ENCODE results near the gene TSPAN9.

TSPAN9 gene

DNA sequence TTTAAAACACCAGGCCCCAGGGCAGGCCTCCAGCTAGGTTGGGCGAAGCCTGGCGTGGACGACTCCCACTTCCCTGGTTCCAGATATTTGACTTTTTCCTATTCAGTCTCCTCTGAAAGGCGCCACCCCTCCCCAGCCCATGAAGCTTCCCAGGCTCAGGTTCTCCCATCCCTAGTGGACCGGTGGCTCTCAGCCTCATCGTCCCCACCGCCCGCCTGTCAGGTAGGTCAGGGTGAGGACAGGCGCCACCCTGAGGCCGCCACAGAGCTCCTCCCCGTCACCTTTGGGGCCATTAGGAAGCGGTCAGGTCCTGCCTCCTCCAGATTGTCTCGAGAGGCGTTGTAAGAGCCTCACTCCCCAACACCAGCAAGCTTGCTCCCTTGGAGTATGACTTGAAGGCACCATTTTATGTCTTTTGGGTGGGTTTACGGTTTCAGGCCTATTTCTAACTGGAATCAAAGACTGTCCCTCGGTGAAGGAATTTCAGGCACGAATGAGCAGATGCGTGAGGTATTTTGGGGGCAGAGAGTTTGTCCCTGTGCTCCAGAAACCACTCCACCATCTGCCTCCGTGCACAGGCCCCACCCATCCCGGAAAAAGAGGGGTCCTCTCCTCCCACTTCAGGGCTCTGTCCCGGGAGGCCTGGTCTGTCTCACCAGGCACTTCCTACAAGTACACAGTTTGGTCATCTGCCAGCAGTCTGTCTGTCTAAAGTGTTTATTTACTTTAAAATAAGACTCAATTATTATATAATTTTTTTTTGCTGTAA is 55.6 kb downstream of the TSPAN9 start:
- TF ChIP-seq, protein P1, sequence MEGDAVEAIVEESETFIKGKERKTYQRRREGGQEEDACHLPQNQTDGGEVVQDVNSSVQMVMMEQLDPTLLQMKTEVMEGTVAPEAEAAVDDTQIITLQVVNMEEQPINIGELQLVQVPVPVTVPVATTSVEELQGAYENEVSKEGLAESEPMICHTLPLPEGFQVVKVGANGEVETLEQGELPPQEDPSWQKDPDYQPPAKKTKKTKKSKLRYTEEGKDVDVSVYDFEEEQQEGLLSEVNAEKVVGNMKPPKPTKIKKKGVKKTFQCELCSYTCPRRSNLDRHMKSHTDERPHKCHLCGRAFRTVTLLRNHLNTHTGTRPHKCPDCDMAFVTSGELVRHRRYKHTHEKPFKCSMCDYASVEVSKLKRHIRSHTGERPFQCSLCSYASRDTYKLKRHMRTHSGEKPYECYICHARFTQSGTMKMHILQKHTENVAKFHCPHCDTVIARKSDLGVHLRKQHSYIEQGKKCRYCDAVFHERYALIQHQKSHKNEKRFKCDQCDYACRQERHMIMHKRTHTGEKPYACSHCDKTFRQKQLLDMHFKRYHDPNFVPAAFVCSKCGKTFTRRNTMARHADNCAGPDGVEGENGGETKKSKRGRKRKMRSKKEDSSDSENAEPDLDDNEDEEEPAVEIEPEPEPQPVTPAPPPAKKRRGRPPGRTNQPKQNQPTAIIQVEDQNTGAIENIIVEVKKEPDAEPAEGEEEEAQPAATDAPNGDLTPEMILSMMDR (IDR thresholded peaks at IDR 0.05; ENCODE audit: low read depth, low read length) = no peak
- TF ChIP-seq, protein P2, sequence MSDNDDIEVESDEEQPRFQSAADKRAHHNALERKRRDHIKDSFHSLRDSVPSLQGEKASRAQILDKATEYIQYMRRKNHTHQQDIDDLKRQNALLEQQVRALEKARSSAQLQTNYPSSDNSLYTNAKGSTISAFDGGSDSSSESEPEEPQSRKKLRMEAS (IDR thresholded peaks at IDR 0.05; ENCODE audit: low read depth, low read length) = no peak
- TF ChIP-seq POLR2A (IDR thresholded peaks at IDR 0.05; ENCODE audit: extremely low read depth, insufficient read length) = no peak
- no peak for DNase-seq (ENCODE audit: low read depth)
- H3K4me3 ChIP-seq (ENCODE audit: low read depth, low read length) = no peak overlapping the region

DNA sequence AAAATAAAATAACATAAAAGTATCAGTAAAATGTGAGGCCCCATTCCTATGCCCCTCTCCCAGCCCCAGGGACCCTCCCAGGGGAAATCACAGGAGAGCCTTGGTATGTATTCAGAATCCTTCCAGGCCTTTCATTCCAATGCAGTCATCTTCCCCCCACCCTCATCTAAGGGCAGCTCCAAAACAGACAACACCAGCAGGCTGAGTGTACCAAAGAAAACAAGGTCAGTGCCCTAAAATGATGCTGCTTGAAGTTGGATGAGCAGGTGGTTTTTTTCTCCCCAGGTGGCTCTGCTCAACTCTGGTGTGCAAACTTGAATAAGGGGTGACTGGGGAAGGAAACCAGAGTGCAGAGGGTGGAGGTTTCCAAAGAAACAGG is 56.2 kb downstream of the TSPAN9 start:
- TF ChIP-seq MYC (IDR thresholded peaks at IDR 0.05; ENCODE audit: low read depth, low read length) (no peak), POLR2A (IDR thresholded peaks at IDR 0.05; ENCODE audit: extremely low read depth, insufficient read length) (no peak)
- TF ChIP-seq, protein P1 (IDR thresholded peaks at IDR 0.05; ENCODE audit: low read depth, low read length) = no peak
- TF ChIP-seq, protein P2 (IDR thresholded peaks at IDR 0.05; ENCODE audit: low read depth, low read length) = no peak
- no peak overlapping the region for H3K4me3 ChIP-seq (ENCODE audit: low read depth, low read length)
- no peak for DNase-seq (ENCODE audit: low read depth)

DNA sequence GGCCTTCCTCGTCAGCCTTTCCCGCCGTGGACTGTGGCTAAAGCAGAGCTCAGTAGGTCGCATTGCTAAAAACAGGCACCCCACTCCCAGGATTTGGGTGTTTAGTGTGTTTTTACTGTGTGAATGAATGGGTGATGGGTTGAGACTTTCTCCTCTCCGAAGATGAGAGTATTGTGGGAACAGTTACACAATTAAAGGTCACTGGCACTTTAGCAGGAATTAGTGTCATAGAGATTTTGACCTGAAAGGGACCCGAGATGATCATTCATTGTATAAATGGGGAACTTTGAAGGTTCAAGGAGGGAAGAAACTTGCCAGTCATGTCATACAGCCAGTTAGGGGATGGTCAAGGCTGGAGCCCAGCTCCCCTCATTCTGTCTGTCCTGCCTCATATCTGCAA is 56.9 kb downstream of the TSPAN9 start:
- TF ChIP-seq POLR2A (IDR thresholded peaks at IDR 0.05; ENCODE audit: extremely low read depth, insufficient read length) = no peak
- TF ChIP-seq, protein P1 (IDR thresholded peaks at IDR 0.05; ENCODE audit: low read depth, low read length) = no peak
- TF ChIP-seq, protein P2 (IDR thresholded peaks at IDR 0.05; ENCODE audit: low read depth, low read length) = no peak
- TF ChIP-seq MYC (IDR thresholded peaks at IDR 0.05; ENCODE audit: low read depth, low read length) = no peak

DNA sequence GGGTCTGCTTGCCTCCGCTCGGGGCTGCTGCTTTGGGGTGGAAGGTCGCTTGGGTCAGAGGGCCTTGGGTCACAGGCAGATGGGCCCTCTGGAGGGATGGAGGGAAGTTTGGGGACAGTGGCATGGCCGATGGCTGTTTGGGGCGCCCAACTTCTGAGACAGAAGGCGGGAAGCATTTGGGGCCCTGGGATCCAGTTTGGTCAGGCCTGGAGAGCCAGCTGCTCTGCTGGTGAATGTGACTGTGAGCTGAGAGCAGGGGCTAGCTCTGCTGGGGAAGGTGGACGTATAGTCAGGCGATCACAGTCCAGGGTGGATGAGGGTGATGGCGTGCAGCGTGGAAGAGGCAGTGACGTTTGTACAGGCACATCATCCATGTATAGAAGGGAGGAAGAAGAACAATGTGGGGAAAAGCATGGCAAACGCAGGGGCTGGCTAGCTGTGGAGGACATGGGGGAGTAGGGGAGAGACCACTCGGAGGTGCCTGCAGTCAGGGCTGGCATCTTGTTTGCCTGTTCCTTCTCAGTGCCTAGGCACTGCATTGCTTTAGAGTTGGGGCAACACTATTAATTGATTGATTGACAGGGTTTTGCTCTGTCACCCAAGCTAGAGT is 57.5 kb downstream of the TSPAN9 start:
- no peak overlapping the region for H3K4me3 ChIP-seq (ENCODE audit: low read depth, low read length)
- TF ChIP-seq, protein P1 (IDR thresholded peaks at IDR 0.05; ENCODE audit: low read depth, low read length) = no peak
- TF ChIP-seq POLR2A (IDR thresholded peaks at IDR 0.05; ENCODE audit: extremely low read depth, insufficient read length) = no peak
- TF ChIP-seq MYC (IDR thresholded peaks at IDR 0.05; ENCODE audit: low read depth, low read length) = no peak
- TF ChIP-seq, protein P2 (IDR thresholded peaks at IDR 0.05; ENCODE audit: low read depth, low read length) = no peak
- DNase-seq (ENCODE audit: low read depth) = no peak

More for the DNA sequence above, 56.9 kb downstream of the TSPAN9 start:
- no peak for DNase-seq (ENCODE audit: low read depth)
- H3K4me3 ChIP-seq (ENCODE audit: low read depth, low read length) = no peak overlapping the region

DNA sequence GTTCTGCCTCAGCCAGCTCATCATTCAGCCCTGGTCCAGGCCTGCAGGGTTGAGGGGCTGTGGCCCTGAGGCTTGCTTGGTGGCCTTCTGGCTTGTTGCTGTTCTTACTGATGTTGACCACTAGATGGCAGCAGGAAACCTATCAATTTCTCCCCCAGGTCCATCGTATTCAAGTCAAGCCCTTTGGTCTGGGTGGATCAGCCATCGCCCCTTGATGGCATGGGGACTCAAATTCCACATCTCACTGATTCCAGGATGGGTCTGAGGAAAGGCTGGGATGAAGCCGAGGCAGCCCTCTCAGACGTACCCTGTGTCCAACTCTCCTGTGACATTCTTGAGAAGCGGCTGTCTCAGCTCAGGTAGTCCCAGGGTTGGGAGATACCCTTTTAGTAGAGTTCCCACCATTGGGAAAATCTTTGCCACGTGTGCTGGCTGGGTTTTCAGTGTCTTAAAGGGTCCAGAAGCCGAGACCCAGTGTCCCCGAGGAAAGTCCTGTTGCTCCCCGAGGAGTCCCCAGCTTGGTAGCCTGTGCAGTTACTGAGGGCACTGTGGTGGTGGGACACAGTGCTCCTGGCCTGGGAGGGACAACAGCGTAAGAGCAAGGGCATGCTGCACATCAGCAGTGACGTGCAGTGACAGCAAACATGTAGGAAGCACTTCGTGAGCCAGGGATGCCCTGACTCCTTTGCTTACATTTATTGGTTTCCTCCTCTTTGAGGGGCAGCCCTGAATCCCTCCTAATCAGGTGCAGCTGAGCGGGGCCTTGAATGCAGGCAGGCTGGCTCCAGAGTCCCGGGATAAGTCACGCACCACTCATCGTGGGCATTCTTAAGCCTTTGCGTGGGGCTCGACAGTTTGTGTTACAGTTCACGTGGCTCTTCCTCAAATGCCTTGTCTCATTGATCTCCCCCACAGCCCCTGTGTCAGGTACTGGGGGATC is 58.6 kb downstream of the TSPAN9 start:
- TF ChIP-seq POLR2A (IDR thresholded peaks at IDR 0.05; ENCODE audit: extremely low read depth, insufficient read length) = no peak
- TF ChIP-seq, protein P2 (IDR thresholded peaks at IDR 0.05; ENCODE audit: low read depth, low read length) = 0 out of 2 replicates have a peak, but pooled peaks have one; percentile 10
- TF ChIP-seq MYC (IDR thresholded peaks at IDR 0.05; ENCODE audit: low read depth, low read length) = no peak
- TF ChIP-seq, protein P1 (IDR thresholded peaks at IDR 0.05; ENCODE audit: low read depth, low read length) = peak; percentile 59
- DNase-seq (ENCODE audit: low read depth) = peak; percentile 82
- H3K4me3 ChIP-seq (ENCODE audit: low read depth, low read length) = no peak overlapping the region

Data from NB4 (cell line).